IgD-negative memory B cell (primary cell): ENCODE results near the gene CSH1. TPM values are rescaled to one million over a fixed set of nuclear protein-coding genes. Genes with fewer than 3 reads are reported as not detected.
A peak's percentile ranks its signal among the peaks of the same experiment; 100 is the strongest.
"Not testable (repeated sequence)": the region's sequence is repeated elsewhere in the genome, so short reads cannot be mapped to it uniquely, and the experiment has no call there.

Experiments
- H3K27ac Mint-ChIP-seq, 3 donors: one replicate each; pipeline ENCODE4 v1.8.0; 2020 to 2022; ENCODE audit warnings: mild to moderate bottlenecking in 3 of 3, mixed read lengths in 3 of 3, moderate library complexity in 1 of 3
- H3K27me3 Mint-ChIP-seq: one replicate; pipeline ENCODE4 v1.8.0; 2021; ENCODE audit warnings: mixed read lengths
- H3K36me3 Mint-ChIP-seq: one replicate; pipeline ENCODE4 v1.8.0; 2020; ENCODE audit warnings: mild to moderate bottlenecking, mixed read lengths
- H3K4me1 Mint-ChIP-seq, 3 donors: one replicate each; pipeline ENCODE4 v1.8.0; 2020 to 2022; ENCODE audit warnings: mixed read lengths in 3 of 3, mild to moderate bottlenecking in 1 of 3
- H3K4me3 Mint-ChIP-seq, 4 donors: one replicate each; pipeline ENCODE4 v1.8.0; 2020 to 2022; ENCODE audit warnings: mild to moderate bottlenecking in 4 of 4, mixed read lengths in 4 of 4, moderate library complexity in 3 of 4
- H3K9me3 Mint-ChIP-seq, 3 donors: one replicate each; pipeline ENCODE4 v1.8.0; 2020 to 2021; ENCODE audit warnings: mixed read lengths in 3 of 3, mild to moderate bottlenecking in 1 of 3
- polyA plus RNA-seq: library from polyadenylated mRNA; unstranded; fragments of 300-500 nt; fragmentation: Illumina TruSeq; gene quantifications from one replicate; pipeline ENCODE4 v1.2.3, GENCODE V29; 2021

CSH1 gene
- polyA plus RNA-seq, 1 donor from 2014 or later, result not detected

- H3K9me3 Mint-ChIP-seq, H3K4me3 Mint-ChIP-seq, H3K36me3 Mint-ChIP-seq, H3K4me1 Mint-ChIP-seq, H3K27me3 Mint-ChIP-seq: not testable (repeated sequence)
- peak overlapping the region in 1 of 3 donors; percentile 22 for H3K27ac Mint-ChIP-seq
These were observed 5.6 kb upstream of the CSH1 start for GRCh38 chr17:63901971-63902370.

DNA sequence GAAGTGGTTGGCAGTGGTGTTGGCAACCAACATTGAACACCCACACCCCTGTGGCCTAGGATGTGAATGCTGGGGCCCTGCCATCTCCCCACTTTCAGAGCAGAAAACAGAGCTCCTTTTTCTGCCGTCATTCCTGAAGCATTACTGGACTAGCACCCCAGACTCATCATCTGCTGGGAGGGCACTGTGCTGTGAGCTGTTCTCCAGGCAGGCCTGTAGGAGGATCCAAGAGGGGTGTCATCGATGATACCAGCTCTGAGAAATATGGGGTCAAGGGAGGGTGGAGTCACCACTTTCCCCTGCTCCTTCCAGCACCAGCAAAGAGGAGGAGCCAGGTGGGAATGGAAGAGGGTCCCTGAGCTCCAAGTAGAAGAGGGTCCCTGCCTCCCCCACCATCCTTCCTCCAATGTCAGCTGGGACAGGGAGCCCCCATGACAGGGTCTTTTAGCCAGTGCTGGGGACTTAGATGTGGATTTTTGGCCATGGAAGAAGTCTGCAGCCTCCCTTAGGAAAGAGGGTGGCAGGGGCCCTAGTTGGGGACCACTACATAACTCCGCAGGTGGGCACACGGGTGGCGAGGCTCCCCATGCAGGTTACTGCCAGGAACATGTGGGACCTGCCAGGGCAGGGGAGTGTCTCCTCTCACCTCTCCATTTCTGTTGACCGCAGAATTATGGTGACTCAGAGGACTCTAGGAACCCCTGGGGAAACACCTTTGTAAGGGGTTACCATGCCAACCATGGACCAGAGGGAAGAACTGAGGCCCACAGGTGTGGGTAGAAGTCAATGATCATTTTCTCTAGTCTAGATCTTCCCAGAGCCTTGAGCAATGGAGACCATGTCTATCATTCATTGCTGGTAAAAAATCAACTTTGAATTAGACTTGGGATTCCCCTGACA is 2.8 kb upstream of the CSH1 start:
- not testable (repeated sequence) for H3K27ac Mint-ChIP-seq, H3K4me1 Mint-ChIP-seq, H3K9me3 Mint-ChIP-seq, H3K27me3 Mint-ChIP-seq, H3K4me3 Mint-ChIP-seq, H3K36me3 Mint-ChIP-seq

- not testable (repeated sequence) for H3K9me3 Mint-ChIP-seq, H3K36me3 Mint-ChIP-seq, H3K4me3 Mint-ChIP-seq, H3K27ac Mint-ChIP-seq, H3K4me1 Mint-ChIP-seq, H3K27me3 Mint-ChIP-seq
These were observed 1.6 kb downstream of the CSH1 start for GRCh38 chr17:63894821-63895220.

DNA sequence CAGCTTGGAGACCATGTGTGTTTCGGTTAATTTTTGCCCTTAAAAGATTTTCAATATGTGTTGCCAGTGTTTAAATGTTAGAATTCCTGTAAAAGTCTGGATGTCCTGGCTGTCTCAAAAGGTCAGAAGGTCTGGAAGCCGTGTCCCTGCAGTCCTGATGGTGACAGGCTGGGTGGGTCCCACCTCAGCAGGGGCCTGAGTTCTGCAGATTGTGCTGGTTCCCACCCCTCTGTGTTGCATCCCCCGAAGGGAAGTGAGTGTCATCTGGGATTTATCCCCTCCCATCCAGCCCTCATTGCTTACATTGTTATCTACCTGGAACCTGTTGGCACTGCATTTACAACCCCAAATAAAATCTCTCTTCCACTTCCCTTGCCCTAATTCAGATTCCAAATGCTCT is 2.4 kb downstream of the CSH1 start:
- not testable (repeated sequence) for H3K4me3 Mint-ChIP-seq, H3K27me3 Mint-ChIP-seq, H3K36me3 Mint-ChIP-seq, H3K4me1 Mint-ChIP-seq, H3K27ac Mint-ChIP-seq, H3K9me3 Mint-ChIP-seq

GRCh38 chr17:63892316-63893037 is 3.9 kb downstream of the CSH1 start:
- not testable (repeated sequence) for H3K36me3 Mint-ChIP-seq, H3K9me3 Mint-ChIP-seq, H3K27me3 Mint-ChIP-seq, H3K4me1 Mint-ChIP-seq, H3K27ac Mint-ChIP-seq, H3K4me3 Mint-ChIP-seq

DNA sequence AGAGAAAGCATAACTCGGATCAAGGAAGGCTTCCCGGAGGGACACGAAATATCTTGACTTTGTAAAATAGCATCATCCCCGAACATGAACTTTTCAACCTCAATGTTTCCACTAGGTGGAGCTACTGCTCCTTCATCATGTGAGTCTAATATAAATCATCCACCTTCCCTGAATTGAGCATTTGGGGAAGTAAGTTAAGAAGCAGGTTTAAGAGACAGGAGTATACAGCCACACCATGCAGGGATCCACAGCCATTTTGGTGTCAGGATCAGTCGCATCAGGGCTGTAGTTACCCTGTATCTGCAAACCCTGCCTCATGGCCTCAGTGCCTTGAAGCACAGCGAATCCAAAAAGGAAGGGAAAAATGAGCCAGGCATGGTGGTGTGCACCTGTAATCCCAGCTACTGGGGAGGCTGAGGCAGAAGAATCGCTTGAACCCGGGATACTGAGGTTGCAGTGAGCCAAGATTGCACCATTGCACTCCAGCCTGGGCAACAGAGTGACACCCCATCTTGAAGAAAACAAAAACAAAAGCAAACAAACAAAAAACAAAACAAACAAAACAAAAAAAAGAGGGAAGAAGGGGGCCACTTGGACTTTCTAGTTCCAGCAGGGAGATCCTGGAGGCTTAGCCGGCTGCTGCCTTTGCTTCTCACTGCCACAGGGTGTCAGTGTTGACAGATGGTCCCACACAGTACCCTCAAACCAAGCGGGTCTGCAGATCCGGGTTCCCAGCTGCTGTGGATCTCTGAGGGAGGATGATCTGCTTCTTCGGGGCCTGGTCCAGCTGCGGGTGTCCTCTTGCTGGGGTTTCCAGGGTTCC is 7.1 kb downstream of the CSH1 start:
- H3K27me3 Mint-ChIP-seq, H3K27ac Mint-ChIP-seq, H3K36me3 Mint-ChIP-seq, H3K4me1 Mint-ChIP-seq, H3K4me3 Mint-ChIP-seq, H3K9me3 Mint-ChIP-seq: not testable (repeated sequence)

DNA sequence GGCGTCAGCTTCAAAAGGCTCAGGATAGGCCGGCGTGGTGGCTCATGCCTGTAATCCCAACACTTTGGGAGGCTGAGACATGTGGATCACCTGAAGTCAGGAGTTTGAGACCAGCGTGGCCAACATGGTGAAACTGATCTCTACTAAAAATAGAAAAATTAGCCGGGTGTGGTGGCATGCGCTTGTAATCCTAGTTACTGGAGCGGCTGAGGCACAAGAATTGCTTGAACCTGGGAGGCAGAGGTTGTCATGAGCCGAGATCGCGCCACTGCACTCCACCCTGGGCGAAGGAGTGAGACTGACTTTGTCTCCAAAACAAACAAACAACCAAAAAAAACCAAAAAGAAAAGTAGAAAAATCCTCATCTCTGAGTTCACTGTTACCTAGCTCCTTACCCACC is 11.3 kb downstream of the CSH1 start:
- not testable (repeated sequence) for H3K27me3 Mint-ChIP-seq, H3K4me1 Mint-ChIP-seq, H3K36me3 Mint-ChIP-seq, H3K4me3 Mint-ChIP-seq, H3K9me3 Mint-ChIP-seq, H3K27ac Mint-ChIP-seq

DNA sequence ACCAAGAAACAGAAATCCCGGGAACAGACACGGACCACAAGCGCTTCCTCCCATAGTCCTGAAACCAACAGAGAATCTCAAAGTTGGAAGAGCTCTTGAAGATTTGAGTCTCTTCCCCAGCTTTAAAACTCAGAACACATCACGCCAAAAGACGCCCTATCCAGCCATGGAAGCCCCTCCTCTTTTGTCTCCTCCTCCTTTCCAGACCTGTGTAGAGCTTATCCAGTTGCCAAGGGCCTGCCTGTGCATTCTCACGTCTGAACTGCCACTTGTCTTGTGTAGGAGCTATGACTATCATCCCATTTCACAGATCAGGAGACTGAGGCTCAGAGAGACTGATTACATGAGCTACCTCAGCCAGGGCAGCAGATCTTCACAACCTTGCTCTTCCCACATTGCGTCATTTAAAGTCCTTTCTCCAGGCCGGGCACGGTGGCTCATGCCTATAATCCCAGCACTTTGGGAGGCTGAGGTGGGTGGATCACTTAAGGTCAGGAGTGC is 13.7 kb downstream of the CSH1 start:
- Mint-ChIP-seq H3K27ac (peak overlapping the region in 1 of 3 donors; percentile 53), H3K4me1 (peaks cover 10 to 12% (median 10%) of the 10 kb centered on the region in 3 donors)
- H3K9me3 Mint-ChIP-seq, H3K27me3 Mint-ChIP-seq, H3K36me3 Mint-ChIP-seq, H3K4me3 Mint-ChIP-seq: not testable (repeated sequence)

GRCh38 chr17:63881935-63882601 is 14.3 kb downstream of the CSH1 start, which contains the start of gene GH2:
Gene GH2 (minus strand): TSS chr17:63881944. CDS start chr17:63881801, 143 bp downstream.
- peaks cover 10 to 12% (median 10%) of the 10 kb centered on the region in 3 donors for H3K4me1 Mint-ChIP-seq
- H3K36me3 Mint-ChIP-seq, result no peaks in the 10 kb centered on the region
- H3K9me3 Mint-ChIP-seq, result no peaks in the 10 kb centered on the region
- peak within 1 kb of the TSS in 1 of 3 donors; percentile 53 for H3K27ac Mint-ChIP-seq
- H3K27me3 Mint-ChIP-seq, result no peaks in the 10 kb centered on the region
- no peak within 1 kb of the TSS for H3K4me3 Mint-ChIP-seq

DNA sequence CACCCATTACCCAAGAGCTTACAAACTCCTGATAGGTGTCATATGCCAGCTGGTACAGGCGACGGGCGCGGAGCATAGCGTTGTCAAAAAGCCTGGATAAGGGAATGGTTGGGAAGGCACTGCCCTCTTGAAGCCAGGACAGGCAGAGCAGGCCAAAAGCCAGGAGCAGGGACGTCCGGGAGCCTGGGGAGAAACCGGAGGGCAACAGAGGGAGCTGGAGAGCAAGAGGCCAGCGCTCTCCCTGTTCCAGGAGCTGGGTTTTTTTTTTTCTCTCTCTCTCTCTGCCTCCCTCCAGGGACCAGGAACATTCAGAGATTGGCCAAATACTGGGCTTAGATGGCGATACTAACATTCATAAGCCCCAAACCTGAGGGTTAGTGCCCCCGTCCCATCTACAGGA is 15.0 kb downstream of the CSH1 start:
- not testable (repeated sequence) for H3K4me3 Mint-ChIP-seq, H3K36me3 Mint-ChIP-seq, H3K27ac Mint-ChIP-seq, H3K9me3 Mint-ChIP-seq, H3K27me3 Mint-ChIP-seq
- H3K4me1 Mint-ChIP-seq, result peaks cover 10 to 12% (median 10%) of the 10 kb centered on the region in 3 donors

- no peaks in the 10 kb centered on the region for H3K27me3 Mint-ChIP-seq
- H3K9me3 Mint-ChIP-seq, result no peaks in the 10 kb centered on the region
- H3K27ac Mint-ChIP-seq, result no peak overlapping the region
- peaks cover 10 to 12% (median 10%) of the 10 kb centered on the region in 3 donors for H3K4me1 Mint-ChIP-seq
- H3K4me3 Mint-ChIP-seq, result no peak overlapping the region
- H3K36me3 Mint-ChIP-seq, result no peaks in the 10 kb centered on the region
These were observed 15.7 kb downstream of the CSH1 start for GRCh38 chr17:63880706-63881105.

DNA sequence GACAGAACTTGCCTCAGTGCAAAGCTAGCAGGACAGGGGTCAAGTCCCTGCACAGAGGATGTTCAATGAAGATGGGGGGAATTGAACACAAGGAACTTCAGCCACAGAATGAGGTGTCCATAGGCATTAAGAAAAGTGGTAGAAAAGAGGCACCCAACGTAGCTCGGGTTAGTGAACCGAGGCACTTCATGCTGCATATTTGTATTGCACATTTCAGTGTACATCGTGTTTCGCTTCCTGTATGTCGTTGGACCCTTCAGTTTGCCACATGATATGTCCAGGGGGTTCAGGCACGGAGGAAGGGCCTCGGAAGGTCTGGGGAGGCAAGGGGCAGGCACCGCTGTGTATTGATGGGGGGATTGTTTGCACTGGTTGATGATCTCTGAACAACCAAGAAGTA is 18.0 kb downstream of the CSH1 start:
- not testable (repeated sequence) for H3K9me3 Mint-ChIP-seq, H3K36me3 Mint-ChIP-seq, H3K27me3 Mint-ChIP-seq
- Mint-ChIP-seq H3K4me1 (peaks cover 10 to 12% (median 12%) of the 10 kb centered on the region in 3 donors), H3K27ac (peak overlapping the region in 1 of 3 donors; percentile 20), H3K4me3 (peak overlapping the region in 3 of 4 donors; percentile 68 to 84 (median 80))

GRCh38 chr17:63874693-63875092 is 21.7 kb downstream of the CSH1 start:
- H3K36me3 Mint-ChIP-seq, H3K27me3 Mint-ChIP-seq, H3K4me3 Mint-ChIP-seq, H3K27ac Mint-ChIP-seq, H3K9me3 Mint-ChIP-seq: not testable (repeated sequence)
- peaks cover 10 to 12% (median 12%) of the 10 kb centered on the region in 3 donors for H3K4me1 Mint-ChIP-seq

- H3K36me3 Mint-ChIP-seq, H3K9me3 Mint-ChIP-seq, H3K27me3 Mint-ChIP-seq, H3K27ac Mint-ChIP-seq: not testable (repeated sequence)
- peaks cover 6 to 10% (median 10%) of the 10 kb centered on the region in 3 donors for H3K4me1 Mint-ChIP-seq
- peak overlapping the region in 2 of 4 donors; percentile 54 to 81 for H3K4me3 Mint-ChIP-seq
These were observed 22.2 kb downstream of the CSH1 start for GRCh38 chr17:63874061-63874626.
